HCT116 (cell line): Measurements from ENCODE around the gene CHPT1. TPM values are rescaled to one million over a fixed set of nuclear protein-coding genes. Genes with fewer than 3 reads are reported as not detected.

Experiments used
- ATAC-seq: fragments of 200-7000 bp; cut with Tn5 transposase; 2 replicates; pipeline ENCODE4 v1.9.1; 2020; ENCODE audit warnings: mild to moderate bottlenecking, moderate library complexity
- BruUV-seq: library from RNA; stranded (reverse); fragments of 400-500 nt; replicated peaks from 2 replicates; lab custom pipeline; 2021; lab: Mats Ljungman, UMichigan
- CTCF ChIA-PET: fragments of 300-600 bp; sonication (Branson Sonifier 250); formaldehyde crosslinking; loops from one replicate; lab custom pipeline; 2021; ENCODE audit warnings: antibody characterized with exemption; lab: Charles Lee
- POLR2A ChIA-PET: fragments of 300-600, 350-600 bp; sonication (Branson Sonifier 250); formaldehyde crosslinking; loops from one replicate; lab custom pipeline; 2021; ENCODE audit warnings: antibody characterized with exemption; lab: Charles Lee
- RAD21 ChIA-PET, 2 experiments: fragments of 300-600 bp; sonication (Branson Sonifier 250); formaldehyde crosslinking; loops; one replicate each; lab custom pipeline; 2023; ENCODE audit warnings: low total read pairs in 2 of 2; ENCODE audit not compliant: uncharacterized antibody in 2 of 2, unreplicated experiment in 2 of 2, low non-redundant PET in 1 of 2; lab: Charles Lee
- DNase-seq: peaks from one replicate; pipeline ENCODE4 v3.0.0-alpha.2; 2010; ENCODE audit warnings: low read depth, low spot score
- H2AFZ ChIP-seq: fragments of 200-600 bp; shearing (Covaris generic), sonication (generic); 2 replicates; pipeline ENCODE4 v1.6.1; 2017; ENCODE audit warnings: low read depth, mixed run types, mixed read lengths, antibody characterized with exemption, low read length; ENCODE audit not compliant: poor library complexity, severe bottlenecking
- H3K27ac ChIP-seq: 2 replicates; pipeline ENCODE4 v1.5.1; 2012; ENCODE audit warnings: low read depth, low read length
- H3K27me3 ChIP-seq: fragments of 200-600 bp; sonication (generic); 2 replicates; pipeline ENCODE4 v1.6.1; 2016; ENCODE audit warnings: mixed run types, low read length, mixed read lengths; ENCODE audit not compliant: insufficient read depth
- H3K36me3 ChIP-seq, 2 experiments: fragments of 200-500 bp in 1 of 2; fragments of 200-600 bp in 1 of 2; sonication (Bioruptor generic) in 1 of 2; sonication (generic) in 1 of 2; 2 replicates each; pipeline versions ENCODE4 v1.5.1 to v1.6.1; 2014 to 2016; ENCODE audit warnings: low read length in 2 of 2, inconsistent platforms in 1 of 2, mixed read lengths in 1 of 2, mixed run types in 1 of 2; ENCODE audit not compliant: insufficient read depth in 2 of 2, control insufficient read depth in 1 of 2
- H3K4me1 ChIP-seq, 2 experiments: fragments of 200-600 bp in 1 of 2; sonication (generic) in 1 of 2; 2 replicates each; pipeline versions ENCODE4 v1.5.1 to v1.6.1; 2012 to 2017; ENCODE audit warnings: low read length in 2 of 2, inconsistent platforms in 1 of 2, mild to moderate bottlenecking in 1 of 2, mixed read lengths in 1 of 2, mixed run types in 1 of 2, moderate library complexity in 1 of 2; ENCODE audit not compliant: insufficient read depth in 2 of 2, control insufficient read depth in 1 of 2
- H3K4me2 ChIP-seq: fragments of 200-600 bp; sonication (generic); 2 replicates; pipeline ENCODE4 v1.6.1; 2017; ENCODE audit warnings: mixed run types, low read length, mixed read lengths
- H3K4me3 ChIP-seq, 2 experiments: fragments of 200-600 bp in 1 of 2; sonication (generic) in 1 of 2; replicated peaks in 1 of 2; 2 replicates each; pipeline ENCODE4 v1.5.1; 2011 to 2016; ENCODE audit warnings: low read length in 2 of 2, control low read depth in 1 of 2, low read depth in 1 of 2, mild to moderate bottlenecking in 1 of 2, mixed read lengths in 1 of 2, mixed run types in 1 of 2
- H3K79me2 ChIP-seq: fragments of 200-600 bp; sonication (generic); 2 replicates; pipeline ENCODE4 v1.6.1; 2017; ENCODE audit warnings: mild to moderate bottlenecking, mixed run types, low read length, moderate library complexity, mixed read lengths; ENCODE audit not compliant: insufficient read depth
- H3K9ac ChIP-seq: fragments of 200-600 bp; sonication (generic); 2 replicates; pipeline ENCODE4 v1.6.1; 2016; ENCODE audit warnings: low read length, mixed read lengths
- H3K9me2 ChIP-seq: fragments of 200-600 bp; sonication (generic), shearing (Covaris generic); 2 replicates; pipeline ENCODE4 v1.6.1; 2017; ENCODE audit warnings: mixed run types, mild to moderate bottlenecking, moderate library complexity; ENCODE audit not compliant: insufficient read depth
- H3K9me3 ChIP-seq, 2 experiments: fragments of 200-500 bp in 1 of 2; fragments of 200-600 bp in 1 of 2; sonication (Bioruptor generic) in 1 of 2; sonication (generic) in 1 of 2; 2 replicates each; pipeline ENCODE4 v1.6.1; 2014 to 2017; ENCODE audit warnings: low read length in 2 of 2, mixed read lengths in 2 of 2, inconsistent platforms in 1 of 2, low read depth in 1 of 2, mild to moderate bottlenecking in 1 of 2, mixed run types in 1 of 2, moderate library complexity in 1 of 2; ENCODE audit not compliant: control insufficient read depth in 1 of 2, insufficient read depth in 1 of 2
- H4K20me1 ChIP-seq: fragments of 200-600 bp; sonication (generic), shearing (Covaris generic); 2 replicates; pipeline ENCODE4 v1.6.1; 2017; ENCODE audit warnings: mixed run types, mild to moderate bottlenecking, moderate library complexity; ENCODE audit not compliant: insufficient read depth
- ATF3 ChIP-seq: IDR thresholded peaks from 2 replicates; pipeline ENCODE4 v1.6.1; 2012
- CBX3 ChIP-seq: IDR thresholded peaks from 2 replicates; pipeline ENCODE4 v1.6.1; 2012; ENCODE audit warnings: low read depth
- CTCF ChIP-seq, 3 experiments: fragments of 200-600 bp in 1 of 3; sonication (generic) in 1 of 3; IDR thresholded peaks in 2 of 3; conservative IDR thresholded peaks in 1 of 3; 2 replicates each; pipeline ENCODE4 v1.5.1; 2012 to 2017; ENCODE audit warnings: low read depth in 2 of 3, low read length in 2 of 3, antibody characterized with exemption in 1 of 3, borderline replicate concordance in 1 of 3, control low read depth in 1 of 3, mild to moderate bottlenecking in 1 of 3, mixed read lengths in 1 of 3, mixed run types in 1 of 3, moderate library complexity in 1 of 3; ENCODE audit not compliant: insufficient read depth in 1 of 3
- ELF1 ChIP-seq: IDR thresholded peaks from 2 replicates; pipeline ENCODE4 v1.6.1; 2012; ENCODE audit warnings: low read depth, borderline replicate concordance
- EZH2 ChIP-seq: fragments of 200-600 bp; sonication (generic); IDR thresholded peaks from 2 replicates; pipeline ENCODE4 v1.6.1; 2017; ENCODE audit warnings: antibody characterized with exemption, mixed run types
- EZH2phosphoT487 ChIP-seq: fragments of 200-600 bp; IDR thresholded peaks from 2 replicates; pipeline ENCODE4 v1.6.1; 2018; ENCODE audit warnings: antibody characterized with exemption, borderline replicate concordance
- JUND ChIP-seq: IDR thresholded peaks from 2 replicates; pipeline ENCODE4 v1.6.1; 2012
- MAX ChIP-seq: IDR thresholded peaks from 2 replicates; pipeline ENCODE4 v1.6.1; 2012
- POLR2A ChIP-seq: IDR thresholded peaks from 2 replicates; pipeline ENCODE4 v1.7.0; 2011; ENCODE audit warnings: borderline replicate concordance; ENCODE audit not compliant: insufficient read depth, insufficient read length; ENCODE audit errors: extremely low read depth
- POLR2AphosphoS5 ChIP-seq: IDR thresholded peaks from 2 replicates; pipeline ENCODE4 v1.6.1; 2011; ENCODE audit warnings: mild to moderate bottlenecking, low read depth, low read length, moderate library complexity
- RAD21 ChIP-seq: IDR thresholded peaks from 2 replicates; pipeline ENCODE4 v1.6.1; 2012; ENCODE audit warnings: low read depth, mild to moderate bottlenecking
- REST ChIP-seq: IDR thresholded peaks from 2 replicates; pipeline ENCODE4 v1.6.1; 2012; ENCODE audit warnings: low read depth
- SIN3A ChIP-seq: IDR thresholded peaks from 2 replicates; pipeline ENCODE4 v1.6.1; 2012; ENCODE audit warnings: low read depth
- SRF ChIP-seq: IDR thresholded peaks from 2 replicates; pipeline ENCODE4 v1.6.1; 2012; ENCODE audit warnings: low read depth
- TCF7L2 ChIP-seq: IDR thresholded peaks from 2 replicates; pipeline ENCODE4 v1.7.0; 2011; ENCODE audit warnings: borderline replicate concordance, inconsistent platforms; ENCODE audit not compliant: insufficient read depth, insufficient read length; ENCODE audit errors: extremely low read depth
- YY1 ChIP-seq: IDR thresholded peaks from 2 replicates; pipeline ENCODE4 v1.6.1; 2011; ENCODE audit warnings: low read length, low read depth, moderate library complexity, mild to moderate bottlenecking; ENCODE audit not compliant: insufficient replicate concordance; ENCODE audit errors: extremely low read depth
- ZBTB33 ChIP-seq: IDR thresholded peaks from 2 replicates; pipeline ENCODE4 v1.6.1; 2011; ENCODE audit warnings: mild to moderate bottlenecking, low read length, moderate library complexity; ENCODE audit not compliant: insufficient replicate concordance; ENCODE audit errors: extremely low read depth
- ZFX ChIP-seq: fragments of 450-650 bp; IDR thresholded peaks from 2 replicates; pipeline ENCODE4 v1.6.1; 2017
- ZNF274 ChIP-seq: fragments of 200-500 bp; sonication (Bioruptor generic); IDR thresholded peaks from 2 replicates; pipeline ENCODE4 v1.6.1; 2014; ENCODE audit warnings: mild to moderate bottlenecking, low read depth, low read length, inconsistent platforms
- intact Hi-C: fragments of 100-400 bp; cut with micrococcal nuclease; formaldehyde crosslinking; loops from 2 replicates; pipeline ENCODE4 v1.10.0; 2022
- total RNA-seq: library from RNA; stranded (reverse); gene quantifications from one replicate; pipeline ENCODE4 v1.2.1, GENCODE V29; 2021; ENCODE audit not compliant: unreplicated experiment

Gene CHPT1
- total RNA-seq, 1 experiment from 2014 or later, result 20.1 TPM

GRCh38 chr12:101745481-101745880 is 48.0 kb downstream of the CHPT1 start:
- Histone ChIP-seq H3K4me3 (no peak overlapping the region), H3K36me3 (peaks cover 2 to 6% of the 10 kb centered on the region in 2 experiments; a peak in 2 of 4 replicates), H3K9me2 (no peaks in the 10 kb centered on the region), H3K4me1 (no peaks in the 10 kb centered on the region), H3K9ac (no peak overlapping the region), H2AFZ (no peak overlapping the region), H3K79me2 (no peaks in the 10 kb centered on the region), H3K4me2 (no peak overlapping the region), H3K27ac (no peak overlapping the region), H4K20me1 (no peaks in the 10 kb centered on the region), H3K27me3 (no peaks in the 10 kb centered on the region), H3K9me3 (no peaks in the 10 kb centered on the region)
- DNase-seq (no peak), ATAC-seq (no peak)
- BruUV-seq, result no TSS peak
- RAD21 ChIA-PET, result no interaction called here
- TF ChIP-seq ELF1 (no peak), RAD21 (no peak), SIN3A (no peak), ZBTB33 (no peak), ZFX (no peak), POLR2AphosphoS5 (no peak), REST (no peak), EZH2phosphoT487 (no peak), POLR2A (no peak), CBX3 (no peak), ZNF274 (no peak), MAX (no peak), TCF7L2 (no peak), JUND (no peak), ATF3 (no peak), CTCF (IDR thresholded peaks at IDR 0.05 in 2 of 3, conservative IDR thresholded peaks at IDR 0.05 in 1 of 3; ENCODE audit: borderline replicate concordance in 1 of 3, insufficient read depth in 1 of 3, low read depth in 2 of 3, low read length in 2 of 3) (no peak), SRF (no peak), YY1 (no peak), EZH2 (no peak)
- intact Hi-C loops, result no loop called here
- POLR2A ChIA-PET, result no interaction called here
- CTCF ChIA-PET, result interaction anchor here (3.1 kb wide), 1 partner anchor 14 kb away, joined by 10 read pairs; no protein-coding TSS in a partner anchor
